Left lung (tissue), 10 donors: ENCODE measurements around the gene PCDHA6. TPM values are rescaled to one million over a fixed set of nuclear protein-coding genes. Genes with fewer than 3 reads are reported as not detected.
A peak's percentile ranks its signal among the peaks of the same experiment; 100 is the strongest.

ENCODE experiments used
- ATAC-seq: fragments of 200-7000 bp; cut with Tn5 transposase; one replicate; pipeline ENCODE4 v1.9.1; 2020; ENCODE audit warnings: moderate library complexity
- DNase-seq, 4 donors: peaks; one replicate each; pipeline ENCODE4 v3.0.0-alpha.2; 2013 to 2020
- H3K27ac ChIP-seq, 2 donors: fragments of 200-600 bp; sonication (generic) in 1 of 2; one replicate each; pipeline versions ENCODE4 v1.5.0 to v1.8.0; 2020 to 2021
- H3K27me3 ChIP-seq, 2 donors: fragments of 200-600 bp; sonication (generic) in 1 of 2; one replicate each; pipeline versions ENCODE4 v1.5.0 to v1.8.0; 2020 to 2021
- H3K36me3 ChIP-seq, 2 donors: fragments of 200-600 bp; sonication (generic) in 1 of 2; one replicate each; pipeline versions ENCODE4 v1.5.0 to v1.8.0; 2020 to 2021
- H3K4me1 ChIP-seq, 2 donors: fragments of 200-600 bp; one replicate each; pipeline ENCODE4 v1.8.0; 2021
- H3K4me3 ChIP-seq, 2 donors: fragments of 200-600 bp; sonication (generic) in 1 of 2; one replicate each; pipeline versions ENCODE4 v1.5.0 to v1.8.0; 2020 to 2021; ENCODE audit warnings: mild to moderate bottlenecking in 1 of 2
- H3K9me3 ChIP-seq, 2 donors: fragments of 200-600 bp; sonication (generic) in 1 of 2; one replicate each; pipeline versions ENCODE4 v1.5.0 to v1.8.0; 2020 to 2021
- CTCF ChIP-seq, 2 donors: fragments of 200-600 bp; sonication (generic) in 1 of 2; IDR thresholded peaks; one replicate each; pipeline versions ENCODE4 v1.5.0 to v1.8.0; 2021; ENCODE audit warnings: antibody characterized with exemption in 2 of 2
- intact Hi-C, 2 donors: fragments of 100-400 bp; cut with DNase I; formaldehyde crosslinking; loops; one replicate each; pipeline versions ENCODE4 v1.11.2 to v1.14.2; 2022
- polyA plus RNA-seq, 6 donors: library from polyadenylated mRNA; unstranded; fragments of 120-200 nt; gene quantifications; one replicate each; pipeline ENCODE4 v1.2.1, GENCODE V29; 2013; ENCODE audit not compliant: insufficient read length in 6 of 6
- total RNA-seq, 2 donors: library from RNA; stranded (reverse); fragmentation: NEBNext Ultra II Directional; extraction: Animal tissue kit (Norgen Biotek cat#: 25700); gene quantifications; one replicate each; pipeline ENCODE4 v1.2.1, GENCODE V29; 2021
- donor health status: DM: no; HTN: yes; CAD: no.
- donor health status: DM: no; HTN: no; CAD: no.

Gene PCDHA6
- total and polyA plus RNA-seq, 8 donors = 0.34 to 1.8 (median 0.50) TPM

GRCh38 chr5:140855772-140856674 is 28.3 kb downstream of the PCDHA6 start, which contains the start of gene PCDHA10:
PCDHA10 (plus strand) TSS chr5:140855897; CDS start chr5:140856049, 152 bp downstream.
- intact Hi-C loops = no loop called here
- Histone ChIP-seq H3K27me3 (peaks cover 0 to 12% of the 10 kb centered on the region in 2 donors), H3K27ac (no peak within 1 kb of the TSS), H3K4me3 (no peak within 1 kb of the TSS), H3K36me3 (no peaks in the 10 kb centered on the region), H3K4me1 (no peaks in the 10 kb centered on the region), H3K9me3 (peaks cover 0 to 18% of the 10 kb centered on the region in 2 donors)
- ATAC-seq = no peak
- peak in 1 of 4 donors; percentile 13 for DNase-seq
- no peak for TF ChIP-seq CTCF (IDR thresholded peaks at IDR 0.05)

GRCh38 chr5:140857177-140857986 is 29.6 kb downstream of the PCDHA6 start:
- Histone ChIP-seq H3K27ac (no peak overlapping the region), H3K9me3 (peaks cover 0 to 31% of the 10 kb centered on the region in 2 donors), H3K4me3 (no peak overlapping the region), H3K4me1 (no peaks in the 10 kb centered on the region), H3K27me3 (peaks cover 0 to 23% of the 10 kb centered on the region in 2 donors), H3K36me3 (no peaks in the 10 kb centered on the region)
- TF ChIP-seq CTCF (IDR thresholded peaks at IDR 0.05) = no peak
- intact Hi-C loops = no loop called here
- DNase-seq (no peak), ATAC-seq (no peak)

- no peaks in the 10 kb centered on the region for H3K4me1 ChIP-seq
- no peaks in the 10 kb centered on the region for H3K36me3 ChIP-seq
- peaks cover 0 to 36% of the 10 kb centered on the region in 2 donors for H3K9me3 ChIP-seq
- ATAC-seq = no peak
- no peak for DNase-seq
- TF ChIP-seq CTCF (IDR thresholded peaks at IDR 0.05) = no peak
- intact Hi-C loops = no loop called here
- H3K27me3 ChIP-seq = peaks cover 0 to 26% of the 10 kb centered on the region in 2 donors
- H3K4me3 ChIP-seq = no peak overlapping the region
- no peak overlapping the region for H3K27ac ChIP-seq
Observed at GRCh38 chr5:140857987-140858240, 30.2 kb downstream of the PCDHA6 start.

- Histone ChIP-seq H3K9me3 (peaks cover 0 to 32% of the 10 kb centered on the region in 2 donors), H3K4me3 (no peak overlapping the region), H3K4me1 (no peaks in the 10 kb centered on the region), H3K27me3 (peaks cover 0 to 41% of the 10 kb centered on the region in 2 donors), H3K36me3 (no peaks in the 10 kb centered on the region), H3K27ac (no peak overlapping the region)
- DNase-seq (peak in 1 of 4 donors; percentile 75), ATAC-seq (no peak)
- no peak for TF ChIP-seq CTCF (IDR thresholded peaks at IDR 0.05)
- intact Hi-C loops = no loop called here
Observed at GRCh38 chr5:140862441-140863295, 34.9 kb downstream of the PCDHA6 start.
